Subcutaneous adipose tissue (tissue), 4 donors: Measurements from ENCODE around the gene ITSN1. TPM values are rescaled to one million over a fixed set of nuclear protein-coding genes. Genes with fewer than 3 reads are reported as not detected.

Experiments used
- total RNA-seq, 4 donors: library from RNA; depleted of rRNA; stranded (reverse); fragments of >200 nt; gene quantifications; one replicate each; pipeline ENCODE4 v1.1.0, GENCODE V29; 2016
- TF ChIP-seq, protein P1 (sequence below): fragments of 450-650 bp; IDR thresholded peaks from one replicate; pipeline ENCODE4 v1.5.1; 2016; ENCODE audit warnings: low read depth, mild to moderate bottlenecking, control low read depth, antibody characterized with exemption, moderate library complexity

The ITSN1 gene
- total RNA-seq, 4 donors from 2014 or later, result 110 to 241 (median 116) TPM

DNA sequence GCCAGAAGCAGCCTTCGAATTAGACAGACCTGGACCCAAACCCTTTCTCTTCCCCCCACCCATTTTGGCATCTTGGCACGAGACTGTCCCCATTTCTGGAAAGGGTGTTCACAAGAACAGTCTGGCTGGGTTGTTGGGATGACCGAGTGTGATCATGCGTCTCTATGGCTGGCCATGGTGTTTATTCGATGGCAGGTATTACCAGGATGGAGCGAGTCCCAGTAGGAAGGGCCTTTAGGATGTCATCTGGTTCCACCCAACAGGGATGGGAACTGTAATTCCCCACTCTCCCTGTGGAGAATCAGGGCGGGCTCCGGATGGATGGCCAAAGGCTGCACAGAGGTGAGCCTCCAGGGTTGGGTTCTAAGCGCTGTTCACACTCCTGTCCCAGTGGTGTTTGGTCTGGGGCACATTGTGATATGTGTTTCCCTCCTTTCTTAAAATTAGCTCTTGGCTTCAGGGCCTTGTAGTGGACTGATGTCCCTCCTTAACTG lies 306.7 kb downstream of the ITSN1 start:
- TF ChIP-seq, protein P1, sequence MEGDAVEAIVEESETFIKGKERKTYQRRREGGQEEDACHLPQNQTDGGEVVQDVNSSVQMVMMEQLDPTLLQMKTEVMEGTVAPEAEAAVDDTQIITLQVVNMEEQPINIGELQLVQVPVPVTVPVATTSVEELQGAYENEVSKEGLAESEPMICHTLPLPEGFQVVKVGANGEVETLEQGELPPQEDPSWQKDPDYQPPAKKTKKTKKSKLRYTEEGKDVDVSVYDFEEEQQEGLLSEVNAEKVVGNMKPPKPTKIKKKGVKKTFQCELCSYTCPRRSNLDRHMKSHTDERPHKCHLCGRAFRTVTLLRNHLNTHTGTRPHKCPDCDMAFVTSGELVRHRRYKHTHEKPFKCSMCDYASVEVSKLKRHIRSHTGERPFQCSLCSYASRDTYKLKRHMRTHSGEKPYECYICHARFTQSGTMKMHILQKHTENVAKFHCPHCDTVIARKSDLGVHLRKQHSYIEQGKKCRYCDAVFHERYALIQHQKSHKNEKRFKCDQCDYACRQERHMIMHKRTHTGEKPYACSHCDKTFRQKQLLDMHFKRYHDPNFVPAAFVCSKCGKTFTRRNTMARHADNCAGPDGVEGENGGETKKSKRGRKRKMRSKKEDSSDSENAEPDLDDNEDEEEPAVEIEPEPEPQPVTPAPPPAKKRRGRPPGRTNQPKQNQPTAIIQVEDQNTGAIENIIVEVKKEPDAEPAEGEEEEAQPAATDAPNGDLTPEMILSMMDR, result no peak

Other genes starting within 250 kb of the ITSN1 start
- gene IFNGR2, start 239.1 kb upstream of the ITSN1 start, total RNA-seq, result 100 to 1,000 TPM in 2 of 4 donors, 10 to 100 TPM in 2; 64.2 to 208 (median 106) TPM
- 10 to 100 TPM; 51.5 to 94.7 (median 81.8) TPM for gene TMEM50B, start 162.5 kb upstream of the ITSN1 start, total RNA-seq
- 1 to 10 TPM; 1.3 to 2.7 (median 1.6) TPM for gene DNAJC28, start 150.8 kb upstream of the ITSN1 start, total RNA-seq
- gene GART, start 100.4 kb upstream of the ITSN1 start, total RNA-seq, result 100 to 1,000 TPM in 3 of 4 donors, 10 to 100 TPM in 1; 92.9 to 192 (median 128) TPM
- 100 to 1,000 TPM; 223 to 312 (median 267) TPM for gene SON, start 99.5 kb upstream of the ITSN1 start, total RNA-seq
- 10 to 100 TPM in 3 of 4 donors, 1 to 10 TPM in 1; 7.3 to 23.8 (median 11.1) TPM for gene DONSON, start 53.8 kb upstream of the ITSN1 start, total RNA-seq
- gene CRYZL1, start 760 bp upstream of the ITSN1 start, total RNA-seq, result 10 to 100 TPM; 45.9 to 85.6 (median 69.2) TPM